Esophagus (tissue), 2 donors: Measurements from ENCODE around the gene PARN. TPM values are rescaled to one million over a fixed set of nuclear protein-coding genes. Genes with fewer than 3 reads are reported as not detected.
A peak's percentile ranks its signal among the peaks of the same experiment; 100 is the strongest.
"Not testable (repeated sequence)": the region's sequence is repeated elsewhere in the genome, so short reads cannot be mapped to it uniquely, and the experiment has no call there.

ENCODE experiments used
- H3K27ac ChIP-seq, 2 donors: one replicate each; pipeline ENCODE4 v1.5.1; 2013; ENCODE audit warnings: low read depth in 2 of 2, mild to moderate bottlenecking in 2 of 2, inconsistent platforms in 1 of 2, low read length in 1 of 2, moderate library complexity in 1 of 2
- H3K27me3 ChIP-seq, 2 donors: one replicate each; pipeline ENCODE4 v1.6.1; 2013; ENCODE audit warnings: low read length in 2 of 2, control low read depth in 1 of 2, mild to moderate bottlenecking in 1 of 2; ENCODE audit not compliant: insufficient read depth in 2 of 2, control insufficient read depth in 1 of 2
- H3K36me3 ChIP-seq, 2 donors: one replicate each; pipeline ENCODE4 v1.6.1; 2013; ENCODE audit warnings: low read length in 1 of 2; ENCODE audit not compliant: control insufficient read depth in 2 of 2, insufficient read depth in 2 of 2
- H3K4me1 ChIP-seq, 2 donors: one replicate each; pipeline ENCODE4 v1.6.1; 2013; ENCODE audit warnings: low read length in 1 of 2; ENCODE audit not compliant: control insufficient read depth in 2 of 2, insufficient read depth in 2 of 2
- H3K4me3 ChIP-seq, 2 donors: one replicate each; pipeline ENCODE4 v1.5.1; 2013; ENCODE audit warnings: low read length in 2 of 2, mild to moderate bottlenecking in 2 of 2, low read depth in 1 of 2, moderate library complexity in 1 of 2
- H3K9me3 ChIP-seq, 2 donors: one replicate each; pipeline ENCODE4 v1.6.1; 2013; ENCODE audit warnings: mild to moderate bottlenecking in 2 of 2, low read depth in 1 of 2, low read length in 1 of 2, moderate library complexity in 1 of 2; ENCODE audit not compliant: control insufficient read depth in 2 of 2, insufficient read depth in 1 of 2
- WGBS, 2 donors: extraction: QIAGEN DNeasy Blood & Tissue Kit; methylation state at CpG; one replicate each; pipeline ENCODE4 v1.1.7; 2013; 5-methylcytosine and 5-hydroxymethylcytosine counted together
- polyA plus RNA-seq, 2 donors: library from polyadenylated mRNA; stranded (reverse); fragments of 200-250 nt; gene quantifications; one replicate each; pipeline ENCODE4 v1.2.3, GENCODE V29; 2013
- donor health status: healthy with polysubstance abuse.
- donor health status: Bipolar disorder and iron deficiency.

PARN gene
- polyA plus RNA-seq, 2 donors: 5.5 to 11.9 TPM

DNA sequence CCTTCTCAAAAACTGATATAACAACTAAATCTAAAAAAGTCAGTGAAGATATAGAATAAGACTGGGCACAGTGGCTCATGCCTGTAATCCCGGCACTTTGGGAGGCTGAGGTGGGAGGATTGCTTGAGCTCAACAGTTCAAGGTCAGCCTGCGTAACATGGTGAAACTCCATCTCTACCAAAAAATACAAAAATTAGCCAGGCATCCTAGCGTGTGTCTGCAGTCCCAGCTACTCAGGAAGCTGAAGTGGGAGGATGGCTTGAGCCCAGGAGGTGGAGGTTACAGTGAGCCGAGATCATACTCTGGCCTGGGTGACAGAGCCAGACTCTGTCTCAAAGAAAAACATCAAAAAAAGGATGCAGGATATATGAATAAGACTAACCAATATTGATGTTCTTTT, 85.2 kb downstream of the PARN start:
- H3K4me1 ChIP-seq, H3K4me3 ChIP-seq, H3K27me3 ChIP-seq, H3K36me3 ChIP-seq, H3K9me3 ChIP-seq, H3K27ac ChIP-seq: not testable (repeated sequence)
- WGBS, 2 donors: 89 to 90% methylated on average over 4 of the region's 4 CpGs

DNA sequence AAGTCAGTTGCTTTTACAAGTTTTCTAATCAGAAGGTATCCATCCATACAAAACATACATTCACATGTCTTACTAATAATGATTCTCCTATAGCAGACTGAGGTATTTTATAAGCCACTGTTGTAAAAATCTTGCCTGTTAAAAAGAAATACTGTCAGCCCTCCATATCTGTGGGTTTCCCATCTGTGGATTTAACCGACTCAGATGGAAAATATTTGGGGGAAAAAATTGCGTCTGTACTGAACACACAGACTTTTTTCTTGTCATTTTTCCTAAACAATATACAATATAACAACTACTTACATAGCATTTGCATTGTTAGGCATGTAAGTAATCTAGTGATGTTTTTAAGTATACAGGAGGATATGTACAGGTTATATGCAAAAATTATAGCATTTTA, 90.4 kb downstream of the PARN start:
- Histone ChIP-seq H3K4me1 (no peaks in the 10 kb centered on the region), H3K27me3 (no peaks in the 10 kb centered on the region)

DNA sequence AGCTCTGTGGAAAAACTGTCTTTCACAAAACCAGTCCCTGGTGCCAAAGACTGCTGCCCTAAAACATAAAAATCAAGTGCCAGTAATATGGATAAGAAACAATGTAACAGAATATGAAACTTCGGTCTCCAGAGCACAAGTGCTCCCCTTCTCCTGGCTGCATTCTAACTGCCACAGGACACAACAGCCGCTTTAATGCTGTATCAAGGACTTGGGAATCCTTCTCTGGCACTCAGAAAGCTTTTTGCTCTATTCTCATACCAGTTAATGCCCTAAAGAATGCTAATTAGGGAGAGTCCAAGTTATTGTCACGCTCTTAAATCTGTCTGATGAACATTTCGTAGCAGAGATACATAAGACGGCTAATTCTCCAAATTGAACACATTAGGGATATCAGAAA, 90.9 kb downstream of the PARN start:
- no peak overlapping the region for H3K27ac ChIP-seq
- H3K9me3 ChIP-seq: peaks cover 0 to 3% of the 10 kb centered on the region in 2 donors
- no peaks in the 10 kb centered on the region for H3K4me1 ChIP-seq
- H3K4me3 ChIP-seq: no peak overlapping the region
- no peaks in the 10 kb centered on the region for H3K27me3 ChIP-seq
- H3K36me3 ChIP-seq: no peaks in the 10 kb centered on the region
- 83 to 86% methylated on average over 5 of the region's 5 CpGs for WGBS, 2 donors

More for the DNA sequence above, 90.4 kb downstream of the PARN start:
- Histone ChIP-seq H3K27ac (no peak overlapping the region), H3K36me3 (no peaks in the 10 kb centered on the region), H3K9me3 (peaks cover 0 to 3% of the 10 kb centered on the region in 2 donors), H3K4me3 (no peak overlapping the region)
- WGBS, 2 donors: 79 to 84% methylated on average over 2 of the region's 2 CpGs

DNA sequence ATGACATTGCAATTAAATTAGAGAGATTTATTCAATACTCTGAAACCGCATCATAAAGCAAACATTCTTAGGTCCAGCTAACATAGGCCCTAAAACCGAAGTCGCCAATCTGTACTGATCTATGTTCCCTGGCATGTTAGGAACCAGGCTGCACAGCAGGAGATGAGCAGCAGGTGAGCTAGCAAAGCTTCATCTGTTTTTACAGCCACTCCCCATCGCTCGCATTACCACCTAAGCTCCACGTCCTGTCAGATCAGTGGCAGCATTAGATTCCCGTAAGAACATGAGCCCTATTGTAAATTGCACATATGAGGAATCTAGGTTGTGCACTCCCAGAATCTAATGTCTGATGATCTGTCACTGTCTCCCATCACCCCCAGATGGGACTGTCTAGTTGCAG, 91.5 kb downstream of the PARN start:
- 94 to 95% methylated on average over 7 of the region's 7 CpGs for WGBS, 2 donors
- Histone ChIP-seq H3K4me3 (no peak overlapping the region), H3K36me3 (no peaks in the 10 kb centered on the region), H3K27ac (no peak overlapping the region), H3K4me1 (no peaks in the 10 kb centered on the region), H3K9me3 (peaks cover 0 to 3% of the 10 kb centered on the region in 2 donors), H3K27me3 (no peaks in the 10 kb centered on the region)

DNA sequence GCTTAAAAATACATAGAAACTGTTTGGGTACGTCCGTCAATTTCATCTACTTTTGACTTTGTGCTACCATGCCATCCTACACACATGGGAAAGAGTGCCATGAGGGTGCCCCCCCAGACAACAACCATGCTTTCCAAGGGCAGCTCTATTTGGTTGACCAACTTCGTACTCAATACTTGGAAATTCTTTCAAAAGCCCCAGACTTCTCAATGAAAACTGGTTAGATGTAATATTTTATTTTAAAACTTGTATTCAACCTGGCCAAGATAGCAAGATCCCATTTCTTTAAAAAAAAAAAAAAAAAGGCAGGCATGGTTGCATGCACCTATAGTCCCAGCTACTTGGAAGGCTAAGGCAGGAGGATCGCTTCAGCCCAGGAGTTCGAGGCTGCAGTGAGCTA, 98.4 kb downstream of the PARN start:
- Histone ChIP-seq H3K9me3 (no peaks in the 10 kb centered on the region), H3K27ac (no peak overlapping the region), H3K4me3 (no peak overlapping the region), H3K36me3 (no peaks in the 10 kb centered on the region), H3K27me3 (no peaks in the 10 kb centered on the region), H3K4me1 (no peaks in the 10 kb centered on the region)
- 97 to 99% methylated on average over 5 of the region's 5 CpGs for WGBS, 2 donors

DNA sequence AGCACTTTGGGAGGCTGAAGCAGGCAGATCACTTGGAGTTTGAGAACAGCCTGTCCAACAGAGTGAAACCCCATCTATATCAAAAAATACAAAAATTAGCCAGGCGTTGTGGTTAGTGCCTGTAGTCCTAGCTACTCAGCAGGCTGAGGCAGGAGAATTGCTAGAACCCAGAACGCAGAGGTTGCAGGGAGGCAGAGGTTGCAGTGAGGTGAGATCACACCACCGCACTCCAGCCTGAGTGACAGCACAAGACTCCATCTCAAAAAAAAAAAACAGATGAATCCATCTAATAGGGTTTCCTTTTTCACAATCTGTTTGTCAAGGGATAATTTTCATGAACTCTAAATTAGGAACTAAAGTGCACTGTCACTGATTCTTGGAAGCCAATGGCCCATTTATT, 99.0 kb downstream of the PARN start:
- Histone ChIP-seq H3K36me3 (no peaks in the 10 kb centered on the region), H3K4me3 (no peak overlapping the region), H3K27me3 (no peaks in the 10 kb centered on the region), H3K9me3 (no peaks in the 10 kb centered on the region), H3K4me1 (no peaks in the 10 kb centered on the region), H3K27ac (no peak overlapping the region)
- WGBS, 2 donors: 88 to 98% methylated on average over 3 of the region's 3 CpGs

DNA sequence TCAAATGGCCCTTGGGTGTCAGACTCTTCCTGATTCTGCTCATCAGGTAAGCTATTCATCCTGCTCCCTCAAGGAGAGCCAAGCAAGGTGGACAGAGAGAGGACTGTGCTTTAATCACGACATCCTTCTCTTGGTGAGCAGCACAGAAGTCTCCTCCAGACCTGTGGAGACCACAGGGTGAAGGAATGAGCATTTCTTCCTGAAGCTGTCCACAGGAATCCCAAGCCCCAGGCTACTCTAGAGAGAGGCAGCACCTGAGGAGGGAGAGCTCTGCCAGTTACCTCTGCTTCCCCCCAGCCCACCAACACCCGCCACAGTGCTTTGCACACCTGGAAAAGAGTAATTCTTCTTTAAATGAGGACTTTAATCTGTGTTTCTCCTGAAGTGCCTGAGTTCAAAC, 100.0 kb downstream of the PARN start:
- Histone ChIP-seq H3K27ac (no peak overlapping the region), H3K36me3 (no peaks in the 10 kb centered on the region), H3K9me3 (no peaks in the 10 kb centered on the region), H3K27me3 (no peaks in the 10 kb centered on the region), H3K4me3 (no peak overlapping the region), H3K4me1 (no peaks in the 10 kb centered on the region)
- 85 to 86% methylated on average over 2 of the region's 2 CpGs for WGBS, 2 donors

DNA sequence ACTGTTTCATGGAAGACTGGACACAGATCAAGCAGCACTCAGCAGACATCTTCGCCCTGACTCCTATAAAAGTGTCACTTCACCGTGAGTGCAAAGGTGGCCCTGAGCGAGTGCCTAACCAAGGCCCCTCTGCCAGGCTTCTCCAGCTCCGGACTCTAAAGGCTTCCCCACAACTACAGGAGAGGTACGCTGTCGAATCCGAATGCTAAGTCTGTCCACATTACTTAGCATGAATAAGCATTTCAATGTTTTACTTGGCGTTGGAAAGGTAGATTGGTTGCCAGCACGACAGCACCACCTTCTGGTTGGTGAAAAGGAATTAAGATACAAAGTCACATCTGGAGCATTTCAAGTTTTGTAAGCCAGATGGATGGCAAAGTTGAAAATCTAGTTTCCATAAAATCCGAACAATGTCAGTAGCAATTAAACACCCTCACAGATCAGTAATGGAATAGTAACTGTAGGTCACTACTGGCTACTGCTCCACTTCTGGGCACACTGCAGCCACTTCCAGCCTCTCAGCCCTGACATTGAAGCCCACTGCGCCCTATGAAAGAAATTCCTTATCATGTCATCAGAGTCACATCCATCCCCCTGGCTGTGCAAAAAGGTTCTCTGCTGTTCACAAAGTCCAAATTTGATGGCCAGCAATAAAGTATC, 100.9 kb downstream of the PARN start:
- Histone ChIP-seq H3K36me3 (no peaks in the 10 kb centered on the region), H3K27me3 (no peaks in the 10 kb centered on the region), H3K4me1 (no peaks in the 10 kb centered on the region), H3K27ac (no peak overlapping the region), H3K9me3 (no peaks in the 10 kb centered on the region), H3K4me3 (peak overlapping the region in 1 of 2 donors; percentile 10)
- 20 to 23% methylated on average over 11 of the region's 11 CpGs for WGBS, 2 donors

DNA sequence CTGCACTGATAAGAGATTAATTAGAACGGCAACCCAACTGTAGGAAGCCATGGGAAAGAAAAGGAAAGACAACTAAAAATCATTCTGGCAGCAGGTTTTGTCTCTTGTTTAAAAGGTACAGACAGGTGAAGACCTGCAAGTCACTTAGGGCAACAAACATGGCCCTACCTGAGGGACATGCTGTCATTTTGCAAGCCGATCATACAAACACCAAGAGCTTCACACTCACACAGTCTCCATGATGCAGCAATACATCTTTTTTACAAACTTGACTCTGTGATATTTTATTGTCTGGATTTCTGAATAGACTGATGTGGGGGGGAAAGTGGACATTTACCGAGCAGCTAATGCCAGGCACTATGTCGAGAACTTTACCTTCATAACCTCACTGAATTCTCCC, 101.8 kb downstream of the PARN start:
- WGBS, 2 donors: 80 to 91% methylated on average over 4 of the region's 4 CpGs
- Histone ChIP-seq H3K27ac (no peak overlapping the region), H3K9me3 (no peaks in the 10 kb centered on the region), H3K4me3 (no peak overlapping the region), H3K4me1 (no peaks in the 10 kb centered on the region), H3K27me3 (no peaks in the 10 kb centered on the region), H3K36me3 (no peaks in the 10 kb centered on the region)

DNA sequence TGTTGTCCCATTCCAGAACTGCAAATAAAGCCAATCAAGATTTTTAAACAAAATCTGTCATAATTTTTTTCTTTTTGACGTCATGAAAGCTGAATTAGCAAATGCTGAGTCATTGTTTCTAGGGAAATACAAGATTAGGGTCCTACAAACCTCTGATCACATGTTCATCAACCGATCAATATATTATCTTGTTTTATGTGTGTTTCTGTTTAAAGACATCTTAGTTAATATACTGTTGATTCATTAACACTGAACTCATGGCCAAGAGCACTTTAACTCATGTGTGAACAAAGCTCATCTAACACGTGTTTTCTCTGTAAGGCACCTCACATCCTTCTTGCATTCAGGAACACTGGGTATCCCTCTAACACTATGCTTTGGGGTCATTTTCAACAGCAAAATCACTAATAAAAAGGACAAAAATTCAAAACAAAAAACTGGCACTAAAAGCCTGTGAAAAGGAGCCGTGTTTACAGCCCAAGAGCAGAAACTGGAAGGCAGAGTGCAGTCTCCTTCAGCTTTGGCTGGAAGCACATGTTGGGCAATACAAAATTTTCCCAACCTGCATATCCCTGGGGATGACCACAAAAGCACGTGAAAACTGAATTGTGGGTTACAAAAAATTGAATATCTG, 102.5 kb downstream of the PARN start:
- no peaks in the 10 kb centered on the region for H3K27me3 ChIP-seq
- no peaks in the 10 kb centered on the region for H3K4me1 ChIP-seq
- 43 to 50% methylated on average over 5 of the region's 5 CpGs for WGBS, 2 donors
- H3K9me3 ChIP-seq: no peaks in the 10 kb centered on the region
- H3K4me3 ChIP-seq: no peak overlapping the region
- H3K27ac ChIP-seq: no peak overlapping the region
- no peaks in the 10 kb centered on the region for H3K36me3 ChIP-seq
